ENCODE results near the gene TUBAL3. TPM values are rescaled to one million over a fixed set of nuclear protein-coding genes. Genes with fewer than 3 reads are reported as not detected.

Gene TUBAL3
- total and polyA plus RNA-seq, 2 of the 4 experiments (the other 2 are of a cell fraction), result not detected

DNA sequence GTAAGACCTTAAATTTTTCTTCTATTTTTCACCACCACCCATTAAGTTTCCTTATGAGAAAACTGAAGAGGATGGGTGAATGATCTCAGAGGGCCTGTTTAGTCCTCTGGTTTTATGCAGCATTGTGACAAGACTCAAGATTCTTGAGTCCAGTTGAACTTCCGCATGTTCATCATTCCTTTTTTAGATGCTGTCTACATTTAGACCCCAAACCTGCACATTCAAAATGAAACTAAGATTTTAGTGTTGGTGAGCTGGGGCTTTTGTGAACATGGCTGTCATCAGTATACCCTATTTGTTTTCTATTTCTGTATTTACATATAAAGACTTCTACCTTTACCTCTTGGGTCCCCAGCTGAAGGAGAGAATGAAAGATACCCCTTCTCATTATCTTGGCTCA is 38.8 kb upstream of the TUBAL3 start:
- TF ChIP-seq, protein P1, sequence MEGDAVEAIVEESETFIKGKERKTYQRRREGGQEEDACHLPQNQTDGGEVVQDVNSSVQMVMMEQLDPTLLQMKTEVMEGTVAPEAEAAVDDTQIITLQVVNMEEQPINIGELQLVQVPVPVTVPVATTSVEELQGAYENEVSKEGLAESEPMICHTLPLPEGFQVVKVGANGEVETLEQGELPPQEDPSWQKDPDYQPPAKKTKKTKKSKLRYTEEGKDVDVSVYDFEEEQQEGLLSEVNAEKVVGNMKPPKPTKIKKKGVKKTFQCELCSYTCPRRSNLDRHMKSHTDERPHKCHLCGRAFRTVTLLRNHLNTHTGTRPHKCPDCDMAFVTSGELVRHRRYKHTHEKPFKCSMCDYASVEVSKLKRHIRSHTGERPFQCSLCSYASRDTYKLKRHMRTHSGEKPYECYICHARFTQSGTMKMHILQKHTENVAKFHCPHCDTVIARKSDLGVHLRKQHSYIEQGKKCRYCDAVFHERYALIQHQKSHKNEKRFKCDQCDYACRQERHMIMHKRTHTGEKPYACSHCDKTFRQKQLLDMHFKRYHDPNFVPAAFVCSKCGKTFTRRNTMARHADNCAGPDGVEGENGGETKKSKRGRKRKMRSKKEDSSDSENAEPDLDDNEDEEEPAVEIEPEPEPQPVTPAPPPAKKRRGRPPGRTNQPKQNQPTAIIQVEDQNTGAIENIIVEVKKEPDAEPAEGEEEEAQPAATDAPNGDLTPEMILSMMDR (conservative IDR thresholded peaks at IDR 0.05; ENCODE audit: low read depth, low read length), result no peak
- TF ChIP-seq RCOR1 (IDR thresholded peaks at IDR 0.05; ENCODE audit: insufficient replicate concordance, low read length), result no peak
- no peak for TF ChIP-seq MXI1 (IDR thresholded peaks at IDR 0.05; ENCODE audit: borderline replicate concordance, low read depth, low read length)
- no peak for TF ChIP-seq RAD21 (IDR thresholded peaks at IDR 0.05; ENCODE audit: low read length)
- no peak overlapping the region for H3K4ac ChIP-seq (ENCODE audit: low read depth, low read length)
- no peaks in the 10 kb centered on the region for H3K9me1 ChIP-seq (ENCODE audit: insufficient read depth, low read length)
- H3K56ac ChIP-seq (ENCODE audit: extremely low read depth, insufficient read depth, low read length), result no peak overlapping the region
- H4K5ac ChIP-seq (ENCODE audit: low read depth, low read length), result no peak overlapping the region
- no peaks in the 10 kb centered on the region for H3K9me3 ChIP-seq (ENCODE audit: control insufficient read depth, insufficient read depth, low read length)
- no peak overlapping the region for H2BK20ac ChIP-seq (ENCODE audit: low read depth, low read length)
- no peak overlapping the region for H3K27ac ChIP-seq (ENCODE audit: insufficient read depth, low read length)
- DNase-seq, result no peak
- no TSS peak for BruUV-seq (replicated peaks)
- dilution Hi-C loops (cut with HindIII; ENCODE audit: low sequenced_read_pairs, unreplicated experiment), result no loop called here
- in situ Hi-C loops (cut with MboI; ENCODE audit: low sequenced_read_pairs), result loop anchor here (5.0 kb wide), 1 partner anchor 179 kb away; no protein-coding TSS in a partner anchor
- peak overlapping the region; percentile 7; the same call in 1 of the 2 replicates for H3K18ac ChIP-seq (ENCODE audit: low read depth, low read length)
- ATAC-seq (ENCODE audit: low read depth), result no peak
- intact Hi-C loops (cut with micrococcal nuclease), result loop anchor here (5.0 kb wide), 1 partner anchor 429 kb away; no protein-coding TSS in a partner anchor
- no peak overlapping the region for H2AFZ ChIP-seq (replicated peaks; ENCODE audit: low read length, poor library complexity)
- H3K4me1 ChIP-seq (ENCODE audit: control insufficient read depth, insufficient read depth, low read length), result no peaks in the 10 kb centered on the region
- H2BK5ac ChIP-seq (ENCODE audit: low read depth, low read length, poor library complexity, severe bottlenecking), result no peak overlapping the region
- no peak overlapping the region for H2AK5ac ChIP-seq (ENCODE audit: low read depth, low read length)
- no peak overlapping the region for H3K4me3 ChIP-seq (ENCODE audit: insufficient read depth, low read depth, low read length)
- WGBS, 2 experiments (ENCODE audit: extremely low coverage in 2 of 2, insufficient read length in 1 of 2), result no CpG with 5 or more reads among the region's 1 CpG
- H3K14ac ChIP-seq (replicated peaks; ENCODE audit: low read depth, low read length), result no peak overlapping the region
- H4K91ac ChIP-seq (ENCODE audit: insufficient read depth, low read depth, low read length), result no peak overlapping the region
- H3K36me3 ChIP-seq (ENCODE audit: control insufficient read depth, insufficient read depth, low read length), result no peaks in the 10 kb centered on the region
- H3K9ac ChIP-seq (ENCODE audit: low read depth, low read length), result no peak overlapping the region
- H2AK9ac ChIP-seq (replicated peaks; ENCODE audit: low read depth, low read length, poor library complexity), result no peak overlapping the region
- H4K8ac ChIP-seq (ENCODE audit: low read depth in 2 of 2, low read length in 2 of 2), result no peak overlapping the region
- no peaks in the 10 kb centered on the region for H4K20me1 ChIP-seq (ENCODE audit: insufficient read depth, low read length)
- no peaks in the 10 kb centered on the region for H3K27me3 ChIP-seq (ENCODE audit: control insufficient read depth, insufficient read depth, low read length)
- H2BK15ac ChIP-seq (ENCODE audit: low read depth, low read length), result no peak overlapping the region
- H3K4me2 ChIP-seq (ENCODE audit: low read depth, low read length), result peak overlapping the region; percentile 14; the same call in 1 of the 2 replicates
- H3K79me1 ChIP-seq (ENCODE audit: low read depth in 1 of 2, low read length in 2 of 2), result peaks cover 13 to 29% of the 10 kb centered on the region in 2 experiments
- CTCF ChIA-PET, result interaction anchor here (1.5 to 5.7 kb wide), 5 partner anchors 10 to 629 kb away, joined by 3 to 48 read pairs (median 6); no protein-coding TSS in a partner anchor
- H3K23ac ChIP-seq (ENCODE audit: low read depth, low read length), result no peak overlapping the region; the same call in 1 of the 2 replicates
- H2BK120ac ChIP-seq (ENCODE audit: low read depth, low read length), result no peak overlapping the region
- POLR2A ChIA-PET (ENCODE audit: unreplicated experiment), result no interaction called here
